Fibroblast of skin of left biceps (primary cell): Measurements from ENCODE around the gene PNPLA7.
"Not testable (repeated sequence)": the region's sequence is repeated elsewhere in the genome, so short reads cannot be mapped to it uniquely, and the experiment has no call there.

Source experiments
- DNase-seq, 2 experiments: peaks; one replicate each; pipeline ENCODE4 v3.0.0-alpha.2; 2013; ENCODE audit warnings: low read depth in 2 of 2

The PNPLA7 gene

GRCh38 chr9:137575364-137575715 is 25.1 kb upstream of the PNPLA7 start:
- DNase-seq = no peak

- DNase-seq = no peak
These were observed 24.0 kb upstream of the PNPLA7 start for GRCh38 chr9:137574192-137574591.

GRCh38 chr9:137570566-137570965 is 20.4 kb upstream of the PNPLA7 start:
- DNase-seq = no peak

GRCh38 chr9:137569609-137570203 is 19.5 kb upstream of the PNPLA7 start:
- DNase-seq = no peak

- not testable (repeated sequence) for DNase-seq
These were observed 18.2 kb upstream of the PNPLA7 start for GRCh38 chr9:137568445-137568844.

GRCh38 chr9:137564817-137565411 is 14.7 kb upstream of the PNPLA7 start:
- DNase-seq = no peak

GRCh38 chr9:137564134-137564533 is 13.9 kb upstream of the PNPLA7 start:
- DNase-seq = no peak

- no peak for DNase-seq
These were observed 7.9 kb upstream of the PNPLA7 start for GRCh38 chr9:137558127-137558526.

GRCh38 chr9:137556069-137556838 is 6.1 kb upstream of the PNPLA7 start:
- DNase-seq = no peak

GRCh38 chr9:137555179-137555578 is 5.0 kb upstream of the PNPLA7 start:
- DNase-seq = no peak

- DNase-seq = no peak
These were observed 4.1 kb upstream of the PNPLA7 start for GRCh38 chr9:137554349-137554748.

GRCh38 chr9:137553654-137554053 is 3.5 kb upstream of the PNPLA7 start:
- not testable (repeated sequence) for DNase-seq

GRCh38 chr9:137552022-137552768 is 2.0 kb upstream of the PNPLA7 start:
- no peak for DNase-seq

- DNase-seq = peak; percentile 56 to 62
These were observed 1.2 kb upstream of the PNPLA7 start, which contains the start of gene MRPL41 for GRCh38 chr9:137551264-137552021. TSS of gene MRPL41 (plus strand) at chr9:137551879. CDS start at chr9:137552082, 203 bp downstream.

- not testable (repeated sequence) for DNase-seq
These were observed 709 bp upstream of the PNPLA7 start for GRCh38 chr9:137550958-137551263.

- no peak for DNase-seq
These were observed 2.3 kb downstream of the PNPLA7 start for GRCh38 chr9:137547687-137548543.

GRCh38 chr9:137545123-137545522 is 5.1 kb downstream of the PNPLA7 start:
- no peak for DNase-seq

- DNase-seq = no peak
These were observed 5.9 kb downstream of the PNPLA7 start for GRCh38 chr9:137544176-137544760.

GRCh38 chr9:137543237-137543963 is 6.8 kb downstream of the PNPLA7 start:
- no peak for DNase-seq

- no peak for DNase-seq
These were observed 7.7 kb downstream of the PNPLA7 start for GRCh38 chr9:137542486-137542885.
